Epithelial cell of esophagus (primary cell): Measurements from ENCODE around the gene DNLZ.
"Not testable (repeated sequence)": the region's sequence is repeated elsewhere in the genome, so short reads cannot be mapped to it uniquely, and the experiment has no call there.

Experiments used
- DNase-seq: peaks from one replicate; pipeline ENCODE4 v3.0.0; 2010; ENCODE audit warnings: low read depth
- H3K4me3 ChIP-seq: 2 replicates; pipeline ENCODE4 v1.5.1; 2011; ENCODE audit warnings: mild to moderate bottlenecking, low read length, control low read depth
- TF ChIP-seq, protein P1 (sequence below): IDR thresholded peaks from 2 replicates; pipeline ENCODE4 v1.5.1; 2011; ENCODE audit warnings: low read depth, mild to moderate bottlenecking, low read length, control low read depth, inconsistent platforms; ENCODE audit not compliant: insufficient read depth; ENCODE audit errors: missing control alignments

Gene DNLZ

DNA sequence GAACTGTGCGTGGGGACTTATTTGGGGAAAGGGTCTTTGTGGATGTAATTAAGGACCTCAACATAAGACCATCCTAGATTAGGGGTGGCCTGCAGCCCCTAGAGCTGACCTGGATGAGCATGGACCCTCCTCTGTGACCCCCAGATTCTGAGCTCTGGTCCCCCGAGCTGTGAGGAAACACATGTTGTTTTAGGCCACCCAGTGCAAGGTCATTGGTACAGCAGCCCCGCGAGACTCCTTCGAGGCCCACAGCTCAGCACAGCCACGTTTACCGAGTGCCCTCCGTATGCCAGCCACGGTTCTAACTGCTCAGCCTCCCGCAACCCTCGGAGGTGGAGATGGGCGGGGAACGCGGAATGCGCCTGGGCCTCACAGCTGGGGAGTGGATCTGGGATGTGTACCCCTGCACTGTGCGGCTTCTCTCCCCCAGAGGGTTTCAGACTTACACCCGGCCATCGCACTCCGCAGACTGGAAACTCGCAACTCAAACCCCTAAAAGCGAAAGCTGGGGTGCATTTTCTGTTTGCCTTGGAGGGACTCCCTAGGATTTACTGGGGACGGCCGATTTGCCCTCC, 40.7 kb downstream of the DNLZ start:
- H3K4me3 ChIP-seq = no peak overlapping the region
- DNase-seq = no peak
- TF ChIP-seq, protein P1, sequence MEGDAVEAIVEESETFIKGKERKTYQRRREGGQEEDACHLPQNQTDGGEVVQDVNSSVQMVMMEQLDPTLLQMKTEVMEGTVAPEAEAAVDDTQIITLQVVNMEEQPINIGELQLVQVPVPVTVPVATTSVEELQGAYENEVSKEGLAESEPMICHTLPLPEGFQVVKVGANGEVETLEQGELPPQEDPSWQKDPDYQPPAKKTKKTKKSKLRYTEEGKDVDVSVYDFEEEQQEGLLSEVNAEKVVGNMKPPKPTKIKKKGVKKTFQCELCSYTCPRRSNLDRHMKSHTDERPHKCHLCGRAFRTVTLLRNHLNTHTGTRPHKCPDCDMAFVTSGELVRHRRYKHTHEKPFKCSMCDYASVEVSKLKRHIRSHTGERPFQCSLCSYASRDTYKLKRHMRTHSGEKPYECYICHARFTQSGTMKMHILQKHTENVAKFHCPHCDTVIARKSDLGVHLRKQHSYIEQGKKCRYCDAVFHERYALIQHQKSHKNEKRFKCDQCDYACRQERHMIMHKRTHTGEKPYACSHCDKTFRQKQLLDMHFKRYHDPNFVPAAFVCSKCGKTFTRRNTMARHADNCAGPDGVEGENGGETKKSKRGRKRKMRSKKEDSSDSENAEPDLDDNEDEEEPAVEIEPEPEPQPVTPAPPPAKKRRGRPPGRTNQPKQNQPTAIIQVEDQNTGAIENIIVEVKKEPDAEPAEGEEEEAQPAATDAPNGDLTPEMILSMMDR = no peak

DNA sequence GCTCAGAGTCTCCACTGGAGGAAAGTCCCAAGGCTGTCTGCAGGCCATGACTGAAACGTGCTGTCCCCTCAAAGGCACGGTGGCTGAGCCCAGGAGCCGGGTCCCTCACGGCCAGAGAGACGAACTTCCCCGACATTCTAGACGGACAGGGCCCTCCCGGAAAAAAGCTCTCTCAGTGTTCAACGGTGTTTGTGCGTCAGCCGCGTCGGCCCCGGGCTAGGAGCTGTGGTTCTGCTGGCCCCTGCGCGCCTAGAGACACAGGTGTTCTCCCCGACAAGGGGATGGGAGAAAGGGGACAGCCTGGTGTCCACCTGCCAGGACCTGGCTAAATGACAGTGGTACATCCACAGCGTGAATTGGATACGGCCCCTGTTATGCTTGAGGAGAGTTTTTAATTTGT, 42.0 kb downstream of the DNLZ start:
- H3K4me3 ChIP-seq = no peak overlapping the region
- no peak for DNase-seq
- TF ChIP-seq, protein P1 = no peak

DNA sequence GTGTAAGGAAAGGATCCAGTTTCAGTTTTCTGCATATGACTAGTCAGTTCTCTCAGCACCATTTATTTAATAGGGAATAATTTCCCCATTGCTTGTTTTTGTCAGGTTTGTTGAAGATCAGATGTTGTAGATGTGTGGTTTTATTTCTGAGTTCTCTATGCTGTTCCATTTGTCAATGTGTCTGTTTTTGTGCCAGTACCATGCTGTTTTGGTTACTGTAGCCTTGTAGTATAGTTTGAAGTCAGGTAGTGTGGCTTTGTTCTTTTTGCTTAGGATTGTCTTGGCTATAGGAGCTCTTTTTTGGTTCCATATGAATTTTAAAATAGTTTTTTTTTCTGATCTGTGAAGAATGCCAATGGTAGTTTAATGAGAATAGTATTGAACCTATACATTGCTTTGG, 42.6 kb downstream of the DNLZ start:
- not testable (repeated sequence) for DNase-seq, H3K4me3 ChIP-seq

DNA sequence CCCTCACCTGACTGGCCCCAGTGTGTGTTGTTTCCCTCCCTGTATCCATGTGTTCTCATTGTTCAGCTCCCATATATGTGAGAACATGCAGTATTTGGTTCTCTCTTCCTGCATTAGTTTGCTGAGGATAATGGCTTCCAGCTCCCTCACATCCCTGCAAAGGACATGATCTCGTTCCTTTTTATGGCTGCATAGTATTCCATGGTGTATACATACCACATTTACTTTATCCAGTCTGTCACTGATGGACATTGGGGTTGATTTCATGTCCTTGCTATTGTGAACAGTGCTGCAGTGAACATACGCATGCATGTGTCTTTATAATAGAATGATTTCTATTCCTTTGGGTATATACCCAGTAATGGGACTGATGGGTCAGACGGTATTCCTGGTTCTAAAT, 43.6 kb downstream of the DNLZ start:
- H3K4me3 ChIP-seq, DNase-seq: not testable (repeated sequence)

DNA sequence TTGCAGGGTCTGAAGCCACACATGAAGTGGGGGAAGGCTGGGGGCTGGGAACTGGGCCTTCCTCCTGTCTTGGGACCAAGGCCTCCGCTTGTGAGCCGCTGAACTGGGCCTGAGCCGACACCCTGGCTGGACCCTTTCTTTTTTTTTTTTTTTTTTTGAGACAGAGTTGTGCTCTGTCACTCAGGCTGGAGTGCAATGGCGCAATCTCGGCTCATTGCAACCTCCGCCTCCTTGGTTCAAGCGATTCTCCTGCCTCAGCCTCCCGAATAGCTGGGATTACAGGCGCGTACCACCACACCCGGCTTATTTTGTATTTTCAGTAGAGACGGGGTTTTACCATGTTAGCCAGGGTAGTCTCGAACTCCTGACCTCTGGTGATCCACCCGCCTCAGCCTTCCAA, 44.3 kb downstream of the DNLZ start:
- H3K4me3 ChIP-seq, DNase-seq: not testable (repeated sequence)

DNA sequence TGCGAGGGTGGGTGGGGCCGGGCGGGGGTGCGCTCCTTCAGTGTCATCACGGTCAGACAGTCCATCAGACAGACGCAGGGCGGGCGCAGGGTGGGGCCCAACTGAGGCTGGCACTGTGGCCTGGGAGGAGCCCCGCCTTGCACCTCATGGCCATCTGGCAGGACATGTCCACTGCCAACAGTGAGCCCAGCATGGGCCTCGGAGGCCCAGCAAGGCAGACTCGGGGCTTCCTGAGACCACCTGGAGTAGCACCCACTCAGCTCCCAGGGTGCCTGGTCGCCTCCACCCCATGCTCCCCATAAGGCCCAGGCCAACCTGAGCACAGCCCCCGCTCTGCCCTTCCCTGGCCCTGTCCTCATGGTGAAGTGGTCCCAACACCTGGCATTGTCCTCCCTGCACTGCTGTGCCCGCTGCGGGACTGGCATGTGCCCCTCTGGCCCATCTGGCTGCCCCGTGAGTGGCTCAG, 44.7 kb downstream of the DNLZ start:
- TF ChIP-seq, protein P1 = no peak
- no peak overlapping the region for H3K4me3 ChIP-seq
- no peak for DNase-seq

DNA sequence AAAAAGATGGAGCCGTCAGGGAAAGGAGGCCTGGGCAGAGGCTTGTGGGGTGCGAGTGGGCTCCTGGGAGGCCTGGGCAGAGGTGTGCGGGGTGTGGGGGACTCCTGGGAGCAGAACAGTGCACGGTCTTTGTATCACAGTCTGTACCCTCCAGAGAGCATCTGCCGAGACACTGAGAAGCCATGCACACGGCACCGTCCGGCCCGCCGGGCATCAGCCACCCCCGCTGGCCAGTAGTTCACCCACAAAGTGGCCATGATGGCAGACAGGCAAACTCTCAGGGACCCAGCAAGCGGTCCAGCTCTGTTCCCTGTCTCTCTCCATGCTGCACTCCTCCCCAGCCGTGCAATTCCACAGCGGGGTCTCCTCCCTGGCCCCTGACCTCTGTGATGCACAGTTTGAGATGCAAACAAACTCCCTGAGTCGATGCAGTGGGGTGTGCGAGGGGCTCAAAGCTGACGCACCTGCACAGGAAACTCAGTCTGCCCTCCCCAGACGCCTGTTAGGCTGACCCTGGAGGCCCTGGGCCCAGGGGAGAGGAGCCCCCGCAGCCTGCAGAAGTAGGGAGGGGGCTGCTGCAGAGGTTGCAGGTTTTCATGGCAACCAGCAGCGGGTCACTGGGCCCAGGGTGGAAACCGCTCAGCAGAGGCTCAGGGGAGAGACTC, 45.3 kb downstream of the DNLZ start:
- TF ChIP-seq, protein P1 = no peak

DNA sequence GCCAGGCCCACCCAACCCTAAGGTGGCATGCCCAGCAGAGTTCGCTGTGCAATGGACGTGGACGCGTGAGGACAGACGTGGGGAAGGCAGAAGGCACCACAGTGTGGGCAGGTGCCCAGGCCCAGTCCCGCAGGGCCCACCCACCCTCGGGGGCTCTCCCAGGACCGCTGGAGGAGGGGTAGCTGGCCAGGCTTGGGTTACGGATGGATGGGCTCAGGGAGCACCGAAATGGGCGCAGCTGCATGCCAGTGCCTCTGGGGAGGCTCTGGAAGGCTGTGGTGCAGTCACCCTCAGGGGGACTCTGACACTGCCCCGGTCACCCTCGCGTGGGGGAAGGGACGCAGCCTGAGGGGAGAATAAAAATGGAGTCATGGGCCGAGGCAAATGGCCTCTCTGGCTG, 45.8 kb downstream of the DNLZ start:
- H3K4me3 ChIP-seq = no peak overlapping the region
- TF ChIP-seq, protein P1 = no peak
- no peak for DNase-seq

More for the DNA sequence above, 45.3 kb downstream of the DNLZ start:
- no peak for DNase-seq
- H3K4me3 ChIP-seq = no peak overlapping the region
